ENCODE results near the gene SMG5.
"Not testable (repeated sequence)": the region's sequence is repeated elsewhere in the genome, so short reads cannot be mapped to it uniquely, and the experiment has no call there.

Gene SMG5

DNA sequence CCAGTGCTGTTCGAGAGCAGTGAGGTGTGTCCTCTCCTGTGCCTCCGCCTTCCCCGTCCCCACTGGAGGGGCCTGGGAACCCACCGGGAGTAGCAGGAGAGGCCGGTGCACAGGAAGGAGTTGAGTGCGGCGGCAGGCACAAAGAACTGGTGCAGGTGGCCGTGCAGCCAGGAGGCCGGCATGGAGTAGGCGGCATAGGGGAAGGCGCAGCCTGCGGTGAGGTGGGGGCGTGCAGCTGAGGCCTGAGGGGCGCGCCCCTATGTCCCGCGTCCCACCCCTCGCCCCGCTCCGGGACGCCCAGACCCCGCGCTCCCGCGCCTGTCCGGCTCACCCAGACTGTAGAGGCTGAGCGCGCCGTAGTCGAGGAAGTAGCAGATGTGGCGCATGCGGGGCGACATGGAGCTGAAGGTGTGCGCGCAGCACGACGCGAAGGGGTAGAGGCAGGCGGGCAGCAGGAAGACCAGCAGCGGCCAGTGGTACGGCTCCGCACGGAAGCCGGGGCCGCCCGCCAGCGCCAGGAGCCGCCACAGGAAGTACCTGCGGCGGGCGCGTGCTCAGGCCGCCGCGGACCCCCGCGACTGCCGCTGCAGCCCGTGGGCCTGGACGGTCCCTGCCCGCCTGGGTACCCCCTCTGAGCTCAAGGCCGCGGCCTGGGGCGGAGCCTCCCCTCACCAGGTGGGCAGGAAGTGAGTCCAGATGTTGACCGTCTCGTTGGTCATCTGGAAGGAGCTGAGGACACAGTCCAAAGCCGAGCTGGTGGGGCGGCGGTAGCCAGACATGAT, 37.0 kb downstream of the SMG5 start:
- in situ Hi-C loops (cut with MboI; ENCODE audit: low sequenced_read_pairs) = no loop called here

DNA sequence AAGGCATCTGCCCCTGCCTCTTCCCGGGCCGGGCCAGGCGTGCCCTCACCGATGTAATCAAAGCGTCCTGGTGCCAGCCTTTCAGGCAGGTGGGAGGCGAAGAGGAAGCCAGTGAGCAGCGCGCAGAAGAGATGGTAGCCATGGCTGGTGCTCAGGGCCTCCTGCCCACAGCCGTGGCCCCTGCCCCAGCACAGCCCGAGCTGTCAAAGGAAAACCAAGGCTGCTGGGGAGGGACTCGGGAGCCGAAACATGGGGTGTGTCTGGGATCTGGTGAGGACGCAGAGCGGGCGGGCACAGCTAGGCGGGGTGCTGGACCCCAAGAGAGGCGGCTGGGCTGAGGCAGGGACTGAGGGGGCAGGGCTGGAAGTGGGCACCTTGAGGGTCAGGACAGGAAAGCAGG, 37.9 kb downstream of the SMG5 start:
- in situ Hi-C loops (cut with MboI; ENCODE audit: low sequenced_read_pairs) = no loop called here

DNA sequence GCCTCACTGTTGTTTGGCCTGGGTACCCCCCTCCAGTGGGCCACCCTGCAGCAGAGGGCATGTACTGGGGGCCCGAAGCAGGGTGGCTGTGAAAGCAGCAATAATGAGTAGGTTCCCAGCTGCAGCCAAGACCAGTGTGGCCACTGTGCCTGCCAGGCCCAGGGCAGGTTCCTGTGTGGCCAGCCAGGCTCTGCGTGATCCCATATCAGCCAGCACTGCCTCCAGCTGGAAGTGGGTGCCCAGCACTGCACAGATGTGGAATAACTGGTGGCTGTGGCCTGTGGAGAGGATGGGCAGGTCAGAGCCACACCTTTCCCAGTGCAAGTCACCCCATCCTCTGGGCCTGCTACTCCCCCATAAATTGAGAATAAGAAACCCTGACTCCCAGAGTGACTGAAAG, 38.5 kb downstream of the SMG5 start:
- in situ Hi-C loops (cut with MboI; ENCODE audit: low sequenced_read_pairs) = no loop called here

DNA sequence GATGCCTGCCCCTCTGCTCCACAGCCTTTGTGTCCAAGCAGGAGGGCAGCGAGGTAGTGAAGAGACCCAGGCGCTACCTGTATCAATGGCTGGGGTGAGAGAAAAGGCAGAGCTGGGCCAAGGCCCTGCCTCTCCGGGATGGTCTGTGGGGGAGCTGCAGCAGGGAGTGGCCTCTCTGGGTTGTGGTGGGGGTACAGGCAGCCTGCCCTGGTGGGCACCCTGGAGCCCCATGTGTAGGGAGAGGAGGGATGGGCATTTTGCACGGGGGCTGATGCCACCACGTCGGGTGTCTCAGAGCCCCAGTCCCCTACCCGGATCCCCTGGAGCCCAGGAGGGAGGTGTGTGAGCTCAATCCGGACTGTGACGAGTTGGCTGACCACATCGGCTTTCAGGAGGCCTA, 39.9 kb downstream of the SMG5 start:
- in situ Hi-C loops (cut with MboI; ENCODE audit: low sequenced_read_pairs) = no loop called here

DNA sequence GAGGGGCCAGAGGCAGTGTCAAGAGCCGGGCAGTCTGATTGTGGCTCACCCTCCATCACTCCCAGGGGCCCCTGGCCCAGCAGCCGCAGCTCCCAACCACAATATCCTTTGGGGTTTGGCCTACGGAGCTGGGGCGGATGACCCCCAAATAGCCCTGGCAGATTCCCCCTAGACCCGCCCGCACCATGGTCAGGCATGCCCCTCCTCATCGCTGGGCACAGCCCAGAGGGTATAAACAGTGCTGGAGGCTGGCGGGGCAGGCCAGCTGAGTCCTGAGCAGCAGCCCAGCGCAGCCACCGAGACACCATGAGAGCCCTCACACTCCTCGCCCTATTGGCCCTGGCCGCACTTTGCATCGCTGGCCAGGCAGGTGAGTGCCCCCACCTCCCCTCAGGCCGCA, 40.7 kb downstream of the SMG5 start, which contains the start of gene BGLAP:
TSS of gene BGLAP (plus strand) at position 259 of the 400 bp plus-strand sequence. CDS start at position 307, 48 bp downstream.
- in situ Hi-C loops (cut with MboI; ENCODE audit: low sequenced_read_pairs) = no loop called here

DNA sequence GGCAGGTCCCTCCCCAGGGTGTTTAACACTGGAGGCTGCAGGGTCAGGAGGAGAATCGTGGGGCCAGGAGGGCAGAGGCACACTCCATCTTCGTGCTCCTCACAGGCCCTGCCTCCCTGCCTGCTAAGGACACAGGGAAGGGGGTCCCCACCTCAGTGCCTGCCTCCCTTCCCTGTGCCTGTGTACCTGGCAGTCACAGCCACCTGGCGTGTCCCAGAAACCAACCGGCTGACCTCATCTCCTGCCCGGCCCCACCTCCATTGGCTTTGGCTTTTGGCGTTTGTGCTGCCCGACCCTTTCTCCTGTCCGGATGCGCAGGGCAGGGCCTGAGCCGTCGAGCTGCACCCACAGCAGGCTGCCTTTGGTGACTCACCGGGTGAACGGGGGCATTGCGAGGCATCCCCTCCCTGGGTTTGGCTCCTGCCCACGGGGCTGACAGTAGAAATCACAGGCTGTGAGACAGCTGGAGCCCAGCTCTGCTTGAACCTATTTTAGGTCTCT, 41.3 kb downstream of the SMG5 start:
- in situ Hi-C loops (cut with MboI; ENCODE audit: low sequenced_read_pairs) = no loop called here

DNA sequence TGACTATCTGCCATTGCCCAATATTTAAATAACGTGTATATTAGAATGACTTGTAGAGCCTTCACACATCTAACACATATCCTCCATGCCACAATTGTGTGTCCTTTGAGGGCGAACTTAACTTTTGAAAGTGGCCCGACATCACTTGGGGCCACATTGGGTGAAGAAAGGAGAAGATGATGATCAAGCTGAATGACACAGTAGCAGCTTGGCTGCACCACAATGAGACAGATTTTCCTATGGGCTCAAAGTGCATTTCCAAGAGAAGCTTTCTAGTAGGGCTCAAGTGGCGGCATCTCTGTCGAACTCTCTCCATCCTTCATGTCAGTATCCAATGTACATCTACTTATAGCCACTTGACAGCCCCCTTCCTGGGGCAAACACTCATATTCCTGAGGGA, 44.4 kb downstream of the SMG5 start:
- in situ Hi-C loops (cut with MboI; ENCODE audit: low sequenced_read_pairs) = no loop called here

DNA sequence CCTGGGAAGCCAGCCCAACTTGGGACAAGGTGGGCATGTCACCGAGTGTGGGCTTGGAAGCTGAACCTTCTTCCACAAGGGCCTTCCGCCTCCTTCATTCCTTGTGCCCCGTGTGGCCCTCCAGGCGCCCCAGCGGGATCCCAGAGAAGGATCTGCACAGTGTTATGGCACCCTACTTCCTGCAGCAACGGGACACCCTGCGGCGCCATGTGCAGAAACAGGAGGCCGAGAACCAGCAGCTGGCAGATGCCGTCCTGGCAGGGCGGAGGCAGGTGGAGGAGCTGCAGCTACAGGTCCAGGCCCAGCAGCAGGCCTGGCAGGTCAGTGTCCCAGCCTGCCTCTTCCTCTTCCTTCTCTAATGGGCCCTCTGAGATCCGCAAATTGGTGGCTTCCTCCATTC, 46.5 kb downstream of the SMG5 start:
- in situ Hi-C loops (cut with MboI; ENCODE audit: low sequenced_read_pairs) = no loop called here

DNA sequence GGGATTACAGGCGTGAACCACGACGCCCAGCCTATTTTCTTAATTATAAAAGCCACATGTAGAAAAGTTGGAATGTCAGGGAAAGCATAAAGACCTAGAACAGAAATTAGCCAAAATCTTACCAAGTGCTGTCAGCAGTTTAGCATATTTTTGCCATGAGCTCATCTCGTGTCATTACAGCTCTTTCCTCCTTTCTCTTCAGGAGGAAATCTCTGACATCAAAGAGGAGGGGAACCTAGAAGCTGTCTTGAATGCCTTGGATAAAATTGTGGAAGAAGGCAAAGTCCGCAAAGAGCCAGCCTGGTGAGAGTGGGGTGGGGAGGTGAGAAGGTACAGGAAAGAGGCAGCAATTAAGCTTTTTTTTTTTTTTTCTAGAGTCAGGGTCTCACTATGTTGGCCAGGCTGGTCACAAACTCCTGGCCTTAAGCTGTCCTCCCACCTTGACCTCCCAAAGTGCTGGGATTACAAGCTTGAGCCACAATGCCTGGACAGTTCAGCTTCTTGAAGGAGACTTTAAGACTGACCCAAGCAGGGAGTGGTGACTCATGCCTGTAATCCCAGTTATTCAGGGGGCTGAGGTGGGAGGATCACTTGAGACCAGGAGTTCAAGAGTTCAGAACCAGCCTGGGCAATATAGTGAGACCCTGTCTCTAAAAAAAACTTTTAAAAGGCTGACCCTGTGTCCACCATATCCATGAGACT, 49.0 kb downstream of the SMG5 start:
- in situ Hi-C loops (cut with MboI; ENCODE audit: low sequenced_read_pairs) = no loop called here

DNA sequence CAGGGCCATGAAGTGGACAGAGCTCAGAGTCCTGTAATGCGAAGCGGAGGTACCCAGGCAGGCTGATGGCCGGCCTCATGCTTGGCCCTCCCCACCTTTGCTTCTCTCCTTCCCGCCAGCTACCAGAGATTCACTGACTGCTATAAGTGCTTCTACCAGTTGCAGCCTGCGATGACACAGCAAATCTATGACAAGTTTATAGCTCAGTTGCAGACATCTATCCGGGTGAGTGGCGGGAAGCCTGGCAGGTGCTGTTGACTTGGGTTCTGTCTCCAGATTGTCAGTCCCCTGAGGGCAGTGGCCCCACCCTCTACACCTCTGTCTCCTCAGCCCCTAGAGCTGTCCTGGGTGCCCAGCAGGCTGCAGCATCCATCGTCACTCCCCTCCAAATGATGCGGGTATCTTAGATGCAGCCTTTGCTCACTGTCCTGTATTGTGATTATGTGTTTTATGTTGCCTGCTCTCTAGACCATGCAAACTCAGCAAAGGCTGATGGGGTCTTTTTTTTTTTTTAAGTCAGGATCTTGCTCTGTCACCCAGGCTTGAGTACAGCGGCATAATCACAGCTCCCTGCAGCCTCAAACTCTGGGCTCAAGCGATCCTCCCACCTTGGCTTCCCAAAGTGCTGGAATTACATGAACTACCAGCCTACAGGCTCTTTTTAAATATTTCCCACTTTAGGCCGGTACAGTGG, 50.3 kb downstream of the SMG5 start:
- in situ Hi-C loops (cut with MboI; ENCODE audit: low sequenced_read_pairs) = no loop called here

DNA sequence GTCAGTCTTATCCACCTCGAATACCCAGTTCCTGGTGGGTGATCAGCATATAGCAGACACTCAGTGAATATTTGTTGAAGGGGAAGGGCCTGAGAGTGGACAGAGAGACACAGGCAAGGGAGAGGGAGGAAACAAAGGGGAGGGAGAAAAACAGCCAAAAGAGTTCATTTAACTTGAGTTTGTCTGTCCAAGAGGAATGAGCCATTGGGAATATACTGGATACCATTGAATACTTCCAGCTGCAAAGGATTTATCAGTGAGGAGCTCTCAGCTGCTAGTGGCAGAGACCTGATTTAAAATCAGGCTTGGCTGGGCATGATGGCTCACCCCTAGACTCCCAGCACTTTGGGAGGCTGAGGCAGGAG, 52.2 kb downstream of the SMG5 start:
- in situ Hi-C loops (cut with MboI; ENCODE audit: low sequenced_read_pairs) = no loop called here

DNA sequence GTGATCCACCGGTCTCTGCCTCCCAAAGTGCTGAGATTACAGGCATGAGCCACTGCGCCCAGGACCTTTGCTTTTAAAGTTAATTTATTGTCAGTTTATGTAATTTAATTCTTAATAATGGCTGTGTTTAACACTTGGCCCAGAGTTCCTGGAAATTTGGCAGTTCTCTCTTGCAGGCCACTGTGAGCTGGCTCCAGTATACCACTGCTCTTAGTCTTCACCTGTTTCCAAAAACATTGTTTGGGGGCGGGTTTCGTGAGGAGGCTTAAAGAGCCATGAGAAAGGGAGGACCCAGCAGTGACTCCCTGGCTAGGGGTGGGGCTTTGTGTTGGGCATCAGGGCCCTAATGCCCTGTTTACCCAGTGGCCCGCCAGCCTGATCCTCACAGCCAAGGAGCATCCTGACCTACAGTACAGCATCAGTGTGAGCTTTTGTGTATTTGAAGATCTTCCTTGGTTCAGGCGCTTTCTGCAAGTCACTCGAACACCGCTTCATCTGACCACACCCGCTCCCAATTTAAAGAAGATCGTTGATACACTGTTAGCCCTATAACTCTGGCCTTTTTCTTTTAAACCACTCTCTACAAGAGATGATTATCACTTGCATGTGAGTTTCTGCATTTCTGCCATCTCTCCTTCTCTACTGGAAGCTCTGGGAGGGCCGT, 52.7 kb downstream of the SMG5 start:
- in situ Hi-C loops (cut with MboI; ENCODE audit: low sequenced_read_pairs) = no loop called here

DNA sequence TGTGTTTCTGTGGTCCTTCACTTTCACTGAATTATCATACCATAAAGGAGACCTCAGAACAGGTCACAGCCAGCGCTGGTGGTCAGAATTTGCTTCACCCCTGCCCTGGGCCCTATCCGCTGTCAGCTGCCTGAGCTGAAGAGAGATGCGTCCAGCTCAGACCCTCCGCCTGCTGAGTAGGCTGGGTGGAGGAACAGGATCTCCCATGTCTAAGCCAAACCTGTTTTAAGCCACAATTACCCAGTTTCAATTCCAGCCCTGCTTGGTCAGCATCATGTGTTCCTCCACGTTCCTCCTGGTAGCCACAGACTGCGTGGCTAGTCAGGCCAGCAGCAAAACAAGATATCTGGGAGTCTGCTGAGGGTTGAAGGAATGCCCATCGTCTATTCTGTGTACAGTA, 54.1 kb downstream of the SMG5 start:
- in situ Hi-C loops (cut with MboI; ENCODE audit: low sequenced_read_pairs) = no loop called here

DNA sequence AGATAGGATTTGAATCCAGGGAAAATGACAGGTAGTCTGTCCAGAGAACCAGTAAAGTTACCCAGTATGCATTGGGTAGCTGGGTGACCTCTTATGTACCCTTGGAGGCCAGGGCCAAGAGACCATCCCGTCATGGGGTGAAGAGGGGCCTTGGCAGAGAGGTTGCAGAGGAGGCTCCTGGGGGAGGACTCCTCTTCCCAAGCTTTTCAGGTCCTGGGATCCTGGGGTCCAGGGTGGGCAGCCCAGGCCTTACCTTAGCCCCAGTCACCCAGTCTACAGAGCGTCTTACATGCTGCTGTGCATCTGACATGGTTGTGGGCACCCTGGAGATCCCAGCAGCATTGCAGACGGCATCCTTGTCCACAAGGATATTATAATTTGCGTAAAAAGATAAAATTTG, 55.8 kb downstream of the SMG5 start:
- in situ Hi-C loops (cut with MboI; ENCODE audit: low sequenced_read_pairs) = no loop called here

DNA sequence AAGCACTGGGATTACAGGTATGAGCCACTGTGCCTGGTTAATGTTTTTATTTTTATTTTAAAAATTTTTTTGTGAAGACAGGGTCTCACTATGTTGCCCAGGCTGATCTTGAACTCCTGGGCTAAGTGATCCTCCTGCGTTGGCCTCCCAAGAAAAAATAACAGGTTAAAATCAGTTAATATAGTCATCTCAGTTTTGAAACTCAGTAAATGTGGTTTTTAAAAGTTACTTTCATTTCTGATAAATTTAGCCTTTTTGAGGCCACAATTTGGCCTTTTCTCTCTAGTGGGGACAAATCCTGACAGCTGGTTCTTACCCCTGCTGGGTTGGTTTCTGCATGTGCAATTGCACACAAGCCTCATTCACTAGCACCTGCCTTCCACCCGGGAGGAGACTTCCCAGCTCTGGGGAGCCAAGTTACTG, 56.5 kb downstream of the SMG5 start:
- in situ Hi-C loops (cut with MboI; ENCODE audit: low sequenced_read_pairs) = no loop called here

DNA sequence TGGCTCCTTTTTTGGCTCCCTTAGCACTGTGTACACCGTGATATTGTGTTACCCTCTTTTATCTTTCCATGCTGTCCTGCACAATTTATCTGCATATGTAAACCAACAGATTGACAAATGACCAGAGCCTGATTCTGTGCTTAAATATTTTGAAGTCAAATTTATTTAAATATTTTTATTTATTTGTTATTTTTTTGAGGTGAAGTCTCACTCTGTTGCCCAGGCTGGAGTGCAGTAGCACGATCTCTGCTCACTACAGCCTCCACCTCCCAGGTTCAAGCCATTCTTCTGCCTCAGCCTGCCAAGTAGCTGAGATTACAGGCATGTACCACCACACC, 57.0 kb downstream of the SMG5 start:
- in situ Hi-C loops (cut with MboI; ENCODE audit: low sequenced_read_pairs) = no loop called here

DNA sequence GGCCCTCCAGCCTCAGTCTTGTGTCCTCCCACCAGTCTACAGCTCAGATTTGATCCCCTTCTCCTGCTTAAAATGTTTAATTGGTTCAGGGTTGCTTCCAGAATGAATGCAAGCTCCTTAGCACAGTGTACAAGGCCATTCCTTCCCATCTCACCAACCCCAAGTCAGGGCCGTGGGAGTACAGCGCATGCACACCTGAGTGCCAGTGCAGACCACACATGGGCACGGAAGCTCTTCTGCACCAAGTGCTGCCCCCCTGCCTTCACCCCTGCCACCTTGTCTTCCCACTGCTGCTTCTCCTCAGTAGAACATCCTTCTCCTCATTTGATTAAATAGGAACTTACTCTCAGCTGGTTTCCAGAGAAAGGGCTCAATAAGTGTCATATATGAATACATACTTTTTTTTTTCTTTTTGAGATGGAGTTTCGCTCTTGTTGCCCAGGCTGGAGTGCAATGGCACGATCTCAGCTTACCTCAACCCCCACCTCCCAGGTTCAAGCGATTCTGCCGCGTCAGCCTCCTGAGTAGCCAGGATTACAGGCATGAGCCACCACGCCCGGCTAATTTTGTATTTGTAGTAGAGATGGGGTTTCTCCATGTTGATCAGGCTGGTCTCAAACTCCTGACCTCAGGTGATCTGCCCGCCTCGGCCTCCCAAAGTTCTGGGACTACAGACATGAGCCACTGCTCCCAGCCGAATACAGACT, 60.5 kb downstream of the SMG5 start:
- in situ Hi-C loops (cut with MboI; ENCODE audit: low sequenced_read_pairs) = no loop called here

DNA sequence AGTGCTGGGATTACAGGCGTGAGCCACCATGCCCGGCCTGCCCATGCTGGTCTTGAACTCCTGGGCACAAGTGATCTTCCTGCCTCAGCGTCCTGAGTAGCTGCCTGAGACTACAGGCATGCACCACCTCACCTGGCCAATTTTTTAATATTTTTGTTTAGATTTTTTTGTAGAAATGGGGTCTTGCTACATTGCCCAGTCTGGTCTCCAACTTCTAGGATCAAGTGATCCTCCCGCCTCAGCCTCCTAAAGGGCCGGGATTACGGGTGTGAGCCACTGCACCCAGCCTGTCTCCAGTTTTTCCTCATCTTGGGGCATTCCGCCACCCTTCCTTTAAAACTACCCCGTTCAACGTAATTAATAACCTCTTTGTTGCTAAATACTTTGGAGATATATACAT, 62.4 kb downstream of the SMG5 start:
- in situ Hi-C loops (cut with MboI; ENCODE audit: low sequenced_read_pairs) = no loop called here

DNA sequence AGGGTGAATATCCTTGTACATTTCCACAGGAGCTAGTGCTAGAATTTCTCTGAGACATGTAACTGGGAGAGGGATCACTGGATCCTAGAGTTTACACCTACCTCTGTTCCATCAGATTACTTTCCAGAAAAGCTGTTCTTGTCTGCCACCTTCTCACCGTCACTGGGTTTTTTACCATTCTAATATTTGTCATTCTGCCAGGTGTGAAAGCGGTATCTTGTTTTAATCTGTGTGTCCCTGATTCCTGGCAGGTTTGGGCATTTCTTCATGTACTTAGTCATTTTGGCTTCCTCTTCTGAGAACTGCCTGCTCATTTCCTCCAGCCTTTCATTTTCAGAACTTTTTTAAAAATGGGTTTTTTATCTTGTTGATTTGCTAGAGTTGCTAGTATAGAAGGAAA, 64.8 kb downstream of the SMG5 start:
- in situ Hi-C loops (cut with MboI; ENCODE audit: low sequenced_read_pairs) = no loop called here

DNA sequence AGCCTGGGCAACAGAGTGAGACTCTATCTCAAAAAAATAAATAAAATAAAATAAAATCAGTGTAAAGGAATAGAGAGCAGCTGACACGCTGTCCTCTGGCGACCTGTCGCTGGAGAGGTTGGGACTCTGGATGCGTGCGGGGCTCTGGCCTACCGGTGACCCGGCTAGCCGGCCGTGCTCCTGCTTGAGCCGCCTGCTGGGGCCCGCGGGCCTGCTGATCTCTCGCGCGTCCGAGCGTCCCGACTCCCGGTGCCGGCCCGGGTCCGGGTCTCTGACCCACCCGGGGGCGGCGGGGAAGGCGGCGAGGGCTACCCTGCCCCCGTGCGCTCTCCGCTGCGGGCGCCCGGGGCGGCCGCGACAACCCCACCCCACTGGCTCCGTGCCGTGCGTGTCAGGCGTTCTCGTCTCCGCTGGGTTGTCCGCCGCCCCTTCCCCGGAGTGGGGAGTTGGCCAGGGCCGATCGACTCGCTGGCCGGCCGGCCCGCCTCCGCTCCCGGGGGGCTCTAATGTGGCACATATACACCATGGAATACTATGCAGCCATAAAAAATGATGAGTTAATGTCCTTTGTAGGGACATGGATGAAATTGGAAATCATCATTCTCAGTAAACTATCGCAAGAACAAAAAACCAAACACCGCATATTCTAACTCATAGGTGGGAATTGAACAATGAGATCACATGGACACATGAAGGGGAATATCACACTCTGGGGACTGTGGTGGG, 66.1 kb downstream of the SMG5 start:
- in situ Hi-C loops (cut with MboI; ENCODE audit: low sequenced_read_pairs) = not testable (repeated sequence)
